ENCODE data around the gene CFAP69. TPM values are rescaled to one million over a fixed set of nuclear protein-coding genes. Genes with fewer than 3 reads are reported as not detected.

The CFAP69 gene
- total and polyA plus RNA-seq, 2 experiments from 2014 or later = 4.9 to 7.9 TPM

GRCh38 chr7:90225601-90226000 is 19.4 kb upstream of the CFAP69 start:
- Mint-ChIP-seq H3K4me1 (peaks cover 35% of the 10 kb centered on the region), H3K27me3 (ENCODE audit: insufficient read depth, low read depth, poor library complexity) (no peaks in the 10 kb centered on the region), H3K36me3 (ENCODE audit: low read depth) (no peaks in the 10 kb centered on the region; the same call in 2 of the 3 replicates), H3K4me3 (no peak overlapping the region), H3K27ac (no peak overlapping the region; the same call in 1 of the 2 replicates), H3K9me3 (no peaks in the 10 kb centered on the region)
- Histone ChIP-seq H2AFZ (no peak overlapping the region), H3K4me1 (ENCODE audit: insufficient read depth) (peaks cover 40% of the 10 kb centered on the region), H3K4me3 (no peak overlapping the region), H3K27ac (ENCODE audit: low read depth) (0 out of 2 replicates have a peak overlapping the region, but pooled peaks have one; percentile 84), H3K27me3 (ENCODE audit: insufficient read depth) (no peaks in the 10 kb centered on the region), H3K9me2 (ENCODE audit: insufficient read depth) (no peaks in the 10 kb centered on the region), H3K4me2 (no peak overlapping the region), H3F3A (replicated peaks; ENCODE audit: low read depth) (no peaks in the 10 kb centered on the region), H3K79me2 (replicated peaks; ENCODE audit: insufficient read depth) (peaks cover 16% of the 10 kb centered on the region), H4K20me1 (replicated peaks; ENCODE audit: insufficient read depth) (no peaks in the 10 kb centered on the region), H3K36me3 (ENCODE audit: insufficient read depth) (no peaks in the 10 kb centered on the region)
- no peak for ATAC-seq
- TF ChIP-seq ZNF462 (CRISPR knock-in tag; IDR thresholded peaks at IDR 0.05) (no peak), NANOG (IDR thresholded peaks at IDR 0.05; ENCODE audit: borderline replicate concordance) (no peak), EZH2phosphoT487 (IDR thresholded peaks at IDR 0.05; ENCODE audit: unreplicated experiment) (no peak)
- DNase-seq (ENCODE audit: low spot score) = no peak

- Histone ChIP-seq H3K4me1 (ENCODE audit: insufficient read depth) (peaks cover 40% of the 10 kb centered on the region), H3F3A (replicated peaks; ENCODE audit: low read depth) (no peaks in the 10 kb centered on the region), H3K36me3 (ENCODE audit: insufficient read depth) (no peaks in the 10 kb centered on the region), H3K4me2 (no peak overlapping the region), H3K27ac (ENCODE audit: low read depth) (no peak overlapping the region), H3K27me3 (ENCODE audit: insufficient read depth) (no peaks in the 10 kb centered on the region), H2AFZ (no peak overlapping the region), H3K9me2 (ENCODE audit: insufficient read depth) (no peaks in the 10 kb centered on the region), H4K20me1 (replicated peaks; ENCODE audit: insufficient read depth) (no peaks in the 10 kb centered on the region), H3K79me2 (replicated peaks; ENCODE audit: insufficient read depth) (no peaks in the 10 kb centered on the region), H3K4me3 (no peak overlapping the region)
- Mint-ChIP-seq H3K9me3 (no peaks in the 10 kb centered on the region), H3K27ac (no peak overlapping the region), H3K4me1 (peaks cover 35% of the 10 kb centered on the region), H3K4me3 (no peak overlapping the region), H3K27me3 (ENCODE audit: insufficient read depth, low read depth, poor library complexity) (no peaks in the 10 kb centered on the region), H3K36me3 (ENCODE audit: low read depth) (no peaks in the 10 kb centered on the region; the same call in 1 of the 3 replicates)
- DNase-seq (ENCODE audit: low spot score) (no peak), ATAC-seq (no peak)
- TF ChIP-seq ETS1 (IDR thresholded peaks at IDR 0.05) (no peak), REST (IDR thresholded peaks at IDR 0.05; ENCODE audit: unreplicated experiment) (no peak), EZH2phosphoT487 (IDR thresholded peaks at IDR 0.05; ENCODE audit: unreplicated experiment) (no peak), JUNB (IDR thresholded peaks at IDR 0.05; ENCODE audit: unreplicated experiment) (no peak), NANOG (IDR thresholded peaks at IDR 0.05; ENCODE audit: borderline replicate concordance) (no peak), STAT1 (IDR thresholded peaks at IDR 0.05; ENCODE audit: unreplicated experiment) (no peak), EZH2 (IDR thresholded peaks at IDR 0.05; ENCODE audit: low read depth, unreplicated experiment) (no peak)
Observed at GRCh38 chr7:90227259-90227658, 17.7 kb upstream of the CFAP69 start.

All from GM23338 (cell line).